Lower leg skin (tissue), 3 donors: ENCODE data around the gene MTA2.
"Not testable (repeated sequence)": the region's sequence is repeated elsewhere in the genome, so short reads cannot be mapped to it uniquely, and the experiment has no call there.

Source experiments
- POLR2A ChIP-seq, 2 donors: fragments of 450-650 bp; IDR thresholded peaks; one replicate each; pipeline ENCODE4 v1.6.1; 2016 to 2017; ENCODE audit warnings: antibody characterized with exemption in 2 of 2, mild to moderate bottlenecking in 1 of 2, moderate library complexity in 1 of 2
- TF ChIP-seq, protein P1 (sequence below), 3 donors: fragments of 450-650 bp; IDR thresholded peaks; one replicate each; pipeline ENCODE4 v1.5.1; 2016; ENCODE audit warnings: antibody characterized with exemption in 3 of 3, mild to moderate bottlenecking in 3 of 3, moderate library complexity in 2 of 3

DNA sequence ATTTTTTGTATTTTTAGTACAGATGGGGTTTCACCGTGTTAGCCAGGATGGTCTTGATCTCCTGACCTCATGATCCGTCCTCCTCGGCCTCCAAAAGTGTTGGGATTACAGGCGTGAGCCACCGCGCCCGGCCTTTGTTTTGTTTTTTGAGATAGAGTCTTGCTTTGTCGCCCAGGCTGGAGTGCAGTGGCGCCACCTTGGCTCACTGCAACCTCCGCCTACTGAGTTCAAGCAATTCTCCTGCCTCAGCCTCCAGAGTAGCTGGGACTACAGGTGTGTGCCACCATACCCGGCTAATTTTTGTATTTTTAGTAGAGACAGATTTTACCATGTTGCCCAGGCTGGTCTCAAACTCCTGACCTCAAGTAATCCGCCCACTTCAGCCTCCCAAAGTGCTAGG is 48.6 kb upstream of the MTA2 start:
- TF ChIP-seq, protein P1, sequence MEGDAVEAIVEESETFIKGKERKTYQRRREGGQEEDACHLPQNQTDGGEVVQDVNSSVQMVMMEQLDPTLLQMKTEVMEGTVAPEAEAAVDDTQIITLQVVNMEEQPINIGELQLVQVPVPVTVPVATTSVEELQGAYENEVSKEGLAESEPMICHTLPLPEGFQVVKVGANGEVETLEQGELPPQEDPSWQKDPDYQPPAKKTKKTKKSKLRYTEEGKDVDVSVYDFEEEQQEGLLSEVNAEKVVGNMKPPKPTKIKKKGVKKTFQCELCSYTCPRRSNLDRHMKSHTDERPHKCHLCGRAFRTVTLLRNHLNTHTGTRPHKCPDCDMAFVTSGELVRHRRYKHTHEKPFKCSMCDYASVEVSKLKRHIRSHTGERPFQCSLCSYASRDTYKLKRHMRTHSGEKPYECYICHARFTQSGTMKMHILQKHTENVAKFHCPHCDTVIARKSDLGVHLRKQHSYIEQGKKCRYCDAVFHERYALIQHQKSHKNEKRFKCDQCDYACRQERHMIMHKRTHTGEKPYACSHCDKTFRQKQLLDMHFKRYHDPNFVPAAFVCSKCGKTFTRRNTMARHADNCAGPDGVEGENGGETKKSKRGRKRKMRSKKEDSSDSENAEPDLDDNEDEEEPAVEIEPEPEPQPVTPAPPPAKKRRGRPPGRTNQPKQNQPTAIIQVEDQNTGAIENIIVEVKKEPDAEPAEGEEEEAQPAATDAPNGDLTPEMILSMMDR (IDR thresholded peaks at IDR 0.05), result not testable (repeated sequence)
- not testable (repeated sequence) for TF ChIP-seq POLR2A (IDR thresholded peaks at IDR 0.05)
